ENCODE data around the gene CACNA1D. TPM values are rescaled to one million over a fixed set of nuclear protein-coding genes. Genes with fewer than 3 reads are reported as not detected.

Gene CACNA1D
- total RNA-seq, 3 donors from 2014 or later, result 0.96 to 50.3 (median 32.1) TPM

DNA sequence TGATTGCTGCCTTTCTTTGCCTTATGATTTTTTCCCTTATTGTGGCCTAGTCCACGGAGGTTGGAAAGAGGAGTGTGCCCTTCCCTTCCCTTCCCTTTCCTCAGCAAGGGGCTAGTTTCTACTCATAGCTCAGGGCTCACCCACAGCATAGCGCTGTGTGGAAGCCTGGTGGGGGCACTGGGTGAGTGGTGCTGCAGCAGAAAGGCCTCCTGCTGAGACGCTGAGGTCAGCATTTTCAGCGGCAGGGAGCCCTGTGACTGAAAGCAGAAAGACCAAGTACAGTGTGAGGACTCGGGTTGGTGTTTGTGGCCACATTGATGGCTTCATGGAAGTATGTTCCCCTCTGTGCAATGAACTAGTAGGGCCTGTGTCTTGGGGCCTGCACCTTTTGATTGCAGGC lies 21.9 kb downstream of the CACNA1D start:
- Histone ChIP-seq H3K4me3 (no peak overlapping the region), H3K36me3 (no peaks in the 10 kb centered on the region), H3K4me1 (peaks cover 0 to 8% of the 10 kb centered on the region in 2 donors), H3K9me3 (no peaks in the 10 kb centered on the region), H3K27ac (no peak overlapping the region), H3K27me3 (no peaks in the 10 kb centered on the region)
- intact Hi-C loops (cut with DNase I; ENCODE audit: low total_unique reads), result no loop called here
- DNase-seq (ENCODE audit: low spot score in 2 of 2), result no peak
- TF ChIP-seq POLR2A (IDR thresholded peaks at IDR 0.05) (no peak), POLR2AphosphoS5 (IDR thresholded peaks at IDR 0.05) (no peak)
- TF ChIP-seq, protein P1, sequence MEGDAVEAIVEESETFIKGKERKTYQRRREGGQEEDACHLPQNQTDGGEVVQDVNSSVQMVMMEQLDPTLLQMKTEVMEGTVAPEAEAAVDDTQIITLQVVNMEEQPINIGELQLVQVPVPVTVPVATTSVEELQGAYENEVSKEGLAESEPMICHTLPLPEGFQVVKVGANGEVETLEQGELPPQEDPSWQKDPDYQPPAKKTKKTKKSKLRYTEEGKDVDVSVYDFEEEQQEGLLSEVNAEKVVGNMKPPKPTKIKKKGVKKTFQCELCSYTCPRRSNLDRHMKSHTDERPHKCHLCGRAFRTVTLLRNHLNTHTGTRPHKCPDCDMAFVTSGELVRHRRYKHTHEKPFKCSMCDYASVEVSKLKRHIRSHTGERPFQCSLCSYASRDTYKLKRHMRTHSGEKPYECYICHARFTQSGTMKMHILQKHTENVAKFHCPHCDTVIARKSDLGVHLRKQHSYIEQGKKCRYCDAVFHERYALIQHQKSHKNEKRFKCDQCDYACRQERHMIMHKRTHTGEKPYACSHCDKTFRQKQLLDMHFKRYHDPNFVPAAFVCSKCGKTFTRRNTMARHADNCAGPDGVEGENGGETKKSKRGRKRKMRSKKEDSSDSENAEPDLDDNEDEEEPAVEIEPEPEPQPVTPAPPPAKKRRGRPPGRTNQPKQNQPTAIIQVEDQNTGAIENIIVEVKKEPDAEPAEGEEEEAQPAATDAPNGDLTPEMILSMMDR (IDR thresholded peaks at IDR 0.05), result no peak

DNA sequence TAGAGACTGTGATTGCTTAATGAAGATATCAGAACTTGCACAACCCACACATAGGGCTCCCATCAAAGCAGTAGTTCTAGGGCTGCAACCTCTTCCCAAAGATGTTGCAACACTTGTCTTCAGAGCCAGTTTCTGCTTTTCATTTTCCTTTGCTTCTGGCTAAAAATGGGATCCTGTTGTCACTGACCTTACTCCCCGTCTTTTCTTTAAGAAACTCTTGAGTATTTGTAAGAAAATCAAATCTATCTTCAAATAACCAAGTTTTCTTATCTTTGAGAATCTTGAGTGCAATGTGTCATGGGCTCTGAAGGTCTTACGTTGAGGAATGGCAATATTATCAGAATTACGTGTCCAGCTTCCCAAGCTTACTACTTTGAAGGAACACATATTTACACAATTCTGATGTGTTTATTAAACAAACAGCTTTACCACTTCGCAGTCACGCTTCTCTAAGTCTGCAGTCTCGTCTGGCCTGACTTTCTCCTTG lies 24.1 kb downstream of the CACNA1D start:
- H3K4me3 ChIP-seq, result no peak overlapping the region
- H3K36me3 ChIP-seq, result no peaks in the 10 kb centered on the region
- H3K4me1 ChIP-seq, result peaks cover 0 to 8% of the 10 kb centered on the region in 2 donors
- no peak for DNase-seq (ENCODE audit: low spot score in 2 of 2)
- H3K27ac ChIP-seq, result peak overlapping the region in 1 of 2 donors; percentile 55
- intact Hi-C loops (cut with DNase I; ENCODE audit: low total_unique reads), result no loop called here
- H3K9me3 ChIP-seq, result no peaks in the 10 kb centered on the region
- no peaks in the 10 kb centered on the region for H3K27me3 ChIP-seq
- peak in 2 of 3 donors; percentile 36 to 65 for TF ChIP-seq POLR2AphosphoS5 (IDR thresholded peaks at IDR 0.05)
- TF ChIP-seq, protein P1 (IDR thresholded peaks at IDR 0.05), result no peak

DNA sequence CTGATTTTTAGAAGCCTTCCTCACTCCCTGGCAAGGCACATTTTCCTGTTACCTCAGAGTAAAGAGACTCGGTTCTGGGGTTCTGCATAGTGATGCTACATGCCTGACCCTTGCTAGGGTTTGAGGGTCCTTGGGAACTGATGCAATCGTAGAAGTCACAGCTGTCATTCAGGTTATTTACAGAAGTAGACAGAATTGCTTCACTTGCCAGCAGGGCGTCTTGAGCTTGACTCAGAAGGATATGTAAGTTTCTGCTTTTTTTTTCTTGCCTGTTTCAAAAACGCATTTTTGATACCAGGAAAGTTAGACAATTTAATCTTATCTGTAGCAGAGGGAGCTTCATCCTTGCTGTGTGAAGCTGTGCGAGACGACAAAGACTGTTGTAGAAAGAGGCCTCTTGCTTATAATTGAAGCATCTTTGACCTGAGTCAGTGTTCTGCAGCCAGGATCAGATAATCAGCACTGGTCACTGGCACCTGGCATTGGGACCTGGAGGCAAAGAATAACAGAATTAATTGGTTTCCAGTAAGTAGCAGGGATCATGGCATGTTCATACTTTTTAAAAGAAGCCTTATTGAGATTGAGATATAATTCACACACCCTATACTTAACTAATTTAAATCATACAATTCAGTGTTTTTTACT lies 24.8 kb downstream of the CACNA1D start:
- H3K36me3 ChIP-seq, result no peaks in the 10 kb centered on the region
- H3K4me1 ChIP-seq, result peaks cover 6 to 8% of the 10 kb centered on the region in 2 donors
- H3K4me3 ChIP-seq, result no peak overlapping the region
- no peak for DNase-seq (ENCODE audit: low spot score in 2 of 2)
- no peaks in the 10 kb centered on the region for H3K27me3 ChIP-seq
- intact Hi-C loops (cut with DNase I; ENCODE audit: low total_unique reads), result no loop called here
- H3K27ac ChIP-seq, result peak overlapping the region in 1 of 2 donors; percentile 15
- no peak for TF ChIP-seq POLR2AphosphoS5 (IDR thresholded peaks at IDR 0.05)
- no peak for TF ChIP-seq POLR2A (IDR thresholded peaks at IDR 0.05)
- TF ChIP-seq, protein P1 (IDR thresholded peaks at IDR 0.05), result no peak
- no peaks in the 10 kb centered on the region for H3K9me3 ChIP-seq

DNA sequence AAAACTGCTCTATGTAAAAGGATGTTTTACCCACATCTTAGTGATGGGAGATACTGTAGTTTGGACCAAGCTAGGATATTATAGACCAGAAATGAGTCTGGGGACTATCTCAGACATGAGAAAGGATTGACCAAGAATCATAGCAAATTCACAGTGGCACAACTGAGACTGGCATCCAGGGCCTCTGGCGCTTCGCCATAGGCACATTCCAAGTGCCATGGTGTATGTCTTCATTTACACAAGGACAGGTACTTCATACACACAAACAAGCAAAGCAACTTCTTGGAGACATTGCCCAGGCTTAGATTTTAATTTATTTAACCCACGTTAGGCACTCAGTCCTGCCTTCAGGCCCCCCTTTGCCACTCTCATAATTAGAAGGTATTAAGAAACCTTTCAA lies 28.9 kb downstream of the CACNA1D start:
- peak; percentile 33 to 65 for DNase-seq (ENCODE audit: low spot score in 2 of 2)
- no peaks in the 10 kb centered on the region for H3K27me3 ChIP-seq
- no peak overlapping the region for H3K27ac ChIP-seq
- H3K4me1 ChIP-seq, result peaks cover 8 to 9% of the 10 kb centered on the region in 2 donors
- H3K36me3 ChIP-seq, result no peaks in the 10 kb centered on the region
- no peak overlapping the region for H3K4me3 ChIP-seq
- no peaks in the 10 kb centered on the region for H3K9me3 ChIP-seq
- intact Hi-C loops (cut with DNase I; ENCODE audit: low total_unique reads), result no loop called here
- TF ChIP-seq POLR2AphosphoS5 (IDR thresholded peaks at IDR 0.05) (no peak), POLR2A (IDR thresholded peaks at IDR 0.05) (no peak)
- TF ChIP-seq, protein P1 (IDR thresholded peaks at IDR 0.05), result no peak

DNA sequence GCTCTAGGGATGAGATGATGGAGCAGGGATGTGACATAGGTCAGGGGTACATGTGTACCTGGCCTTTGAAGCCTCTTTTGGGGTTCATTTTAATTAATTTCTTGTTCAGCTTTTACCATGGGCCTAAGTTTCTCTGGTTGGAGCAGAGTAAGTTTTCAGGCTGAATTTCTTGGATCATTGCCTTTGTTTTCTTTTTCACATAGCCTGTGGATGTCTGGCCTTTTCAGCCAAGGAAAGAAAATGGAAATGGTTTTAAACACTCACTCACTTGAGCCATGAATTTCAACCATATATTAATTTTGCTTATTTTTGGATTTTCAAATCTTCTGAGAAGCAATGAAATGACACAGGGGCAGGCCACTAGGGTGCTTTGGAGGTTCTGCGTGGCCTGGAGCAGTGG lies 30.2 kb downstream of the CACNA1D start:
- no peaks in the 10 kb centered on the region for H3K9me3 ChIP-seq
- TF ChIP-seq POLR2A (IDR thresholded peaks at IDR 0.05), result no peak
- no peak for TF ChIP-seq POLR2AphosphoS5 (IDR thresholded peaks at IDR 0.05)
- intact Hi-C loops (cut with DNase I; ENCODE audit: low total_unique reads), result no loop called here
- H3K36me3 ChIP-seq, result no peaks in the 10 kb centered on the region
- peaks cover 5 to 9% of the 10 kb centered on the region in 2 donors for H3K4me1 ChIP-seq
- H3K4me3 ChIP-seq, result no peak overlapping the region
- no peaks in the 10 kb centered on the region for H3K27me3 ChIP-seq
- no peak for DNase-seq (ENCODE audit: low spot score in 2 of 2)
- peak overlapping the region; percentile 59 to 84 for H3K27ac ChIP-seq
